Measurements from ENCODE around the gene AKAP13. TPM values are rescaled to one million over a fixed set of nuclear protein-coding genes. Genes with fewer than 3 reads are reported as not detected.
"Not testable (repeated sequence)": the region's sequence is repeated elsewhere in the genome, so short reads cannot be mapped to it uniquely, and the experiment has no call there.

The AKAP13 gene
- total RNA-seq, 1 experiment from 2014 or later: 54.5 TPM

- intact Hi-C loops (cut with micrococcal nuclease; ENCODE audit: unreplicated experiment); H3K27me3 ChIP-seq (replicated peaks; ENCODE audit: insufficient read depth, low read depth, low read length, poor library complexity); H3K36me3 ChIP-seq (ENCODE audit: insufficient read depth, low read length, poor library complexity, severe bottlenecking); H3K9me3 ChIP-seq (ENCODE audit: low read depth, low read length, poor library complexity, severe bottlenecking); H3K4me3 ChIP-seq (ENCODE audit: low read depth, low read length, poor library complexity, severe bottlenecking); POLR2A ChIA-PET (ENCODE audit: low non-redundant PET); H3K27ac ChIP-seq (ENCODE audit: low read depth, low read length, poor library complexity, severe bottlenecking); H3K4me1 ChIP-seq (ENCODE audit: insufficient read depth, low read length, poor library complexity, severe bottlenecking); DNase-seq (ENCODE audit: low spot score); CTCF ChIA-PET; BruUV-seq (replicated peaks): not testable (repeated sequence)
Observed at GRCh38 chr15:85347264-85348047, 32.9 kb upstream of the AKAP13 start.

- DNase-seq (ENCODE audit: low spot score); intact Hi-C loops (cut with micrococcal nuclease; ENCODE audit: unreplicated experiment); BruUV-seq (replicated peaks); H3K4me3 ChIP-seq (ENCODE audit: low read depth, low read length, poor library complexity, severe bottlenecking); H3K27me3 ChIP-seq (replicated peaks; ENCODE audit: insufficient read depth, low read depth, low read length, poor library complexity); H3K36me3 ChIP-seq (ENCODE audit: insufficient read depth, low read length, poor library complexity, severe bottlenecking); CTCF ChIA-PET; H3K4me1 ChIP-seq (ENCODE audit: insufficient read depth, low read length, poor library complexity, severe bottlenecking); POLR2A ChIA-PET (ENCODE audit: low non-redundant PET); H3K9me3 ChIP-seq (ENCODE audit: low read depth, low read length, poor library complexity, severe bottlenecking); H3K27ac ChIP-seq (ENCODE audit: low read depth, low read length, poor library complexity, severe bottlenecking): not testable (repeated sequence)
Observed at GRCh38 chr15:85348048-85348766, 32.2 kb upstream of the AKAP13 start.

DNA sequence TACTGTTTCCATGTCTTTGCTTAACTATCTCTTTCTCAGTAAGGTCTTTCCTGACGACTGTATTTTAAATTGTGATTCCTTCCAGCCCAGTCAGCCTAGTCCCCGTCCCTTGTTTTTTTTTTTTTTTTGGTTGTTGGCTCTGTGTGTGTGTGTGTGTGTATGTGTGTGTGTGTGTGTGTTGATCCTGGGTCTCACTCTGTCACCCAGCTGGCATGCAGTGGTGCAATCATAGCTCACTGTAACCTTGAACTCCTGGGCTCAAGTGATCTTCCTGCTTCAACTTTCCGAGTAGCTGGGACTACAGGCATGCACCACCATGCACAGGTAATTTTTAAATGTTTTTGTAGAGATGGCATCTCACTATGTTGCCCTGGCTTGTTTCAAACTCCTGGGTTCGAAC lies 31.3 kb upstream of the AKAP13 start:
- H3K9me3 ChIP-seq (ENCODE audit: low read depth, low read length, poor library complexity, severe bottlenecking); H3K4me3 ChIP-seq (ENCODE audit: low read depth, low read length, poor library complexity, severe bottlenecking); CTCF ChIA-PET; POLR2A ChIA-PET (ENCODE audit: low non-redundant PET); H3K4me1 ChIP-seq (ENCODE audit: insufficient read depth, low read length, poor library complexity, severe bottlenecking); H3K27me3 ChIP-seq (replicated peaks; ENCODE audit: insufficient read depth, low read depth, low read length, poor library complexity); H3K27ac ChIP-seq (ENCODE audit: low read depth, low read length, poor library complexity, severe bottlenecking); H3K36me3 ChIP-seq (ENCODE audit: insufficient read depth, low read length, poor library complexity, severe bottlenecking); DNase-seq (ENCODE audit: low spot score); intact Hi-C loops (cut with micrococcal nuclease; ENCODE audit: unreplicated experiment); BruUV-seq (replicated peaks): not testable (repeated sequence)

GRCh38 chr15:85350395-85350794 lies 30.0 kb upstream of the AKAP13 start:
- no peaks in the 10 kb centered on the region for H3K36me3 ChIP-seq (ENCODE audit: insufficient read depth, low read length, poor library complexity, severe bottlenecking)
- CTCF ChIA-PET: no interaction called here

GRCh38 chr15:85351501-85351900 lies 28.9 kb upstream of the AKAP13 start:
- POLR2A ChIA-PET (ENCODE audit: low non-redundant PET): interaction anchor here (0.7 kb wide), 1 partner anchor 325 kb away, joined by 3 read pairs; no protein-coding TSS in a partner anchor
- BruUV-seq (replicated peaks); CTCF ChIA-PET: not testable (repeated sequence)

More at GRCh38 chr15:85350395-85350794, 30.0 kb upstream of the AKAP13 start:
- peak; percentile 31 for DNase-seq (ENCODE audit: low spot score)
- intact Hi-C loops (cut with micrococcal nuclease; ENCODE audit: unreplicated experiment): no loop called here
- Histone ChIP-seq H3K27me3 (replicated peaks; ENCODE audit: insufficient read depth, low read depth, low read length, poor library complexity) (no peaks in the 10 kb centered on the region), H3K4me3 (ENCODE audit: low read depth, low read length, poor library complexity, severe bottlenecking) (no peak overlapping the region), H3K4me1 (ENCODE audit: insufficient read depth, low read length, poor library complexity, severe bottlenecking) (peaks cover 6% of the 10 kb centered on the region), H3K27ac (ENCODE audit: low read depth, low read length, poor library complexity, severe bottlenecking) (no peak overlapping the region), H3K9me3 (ENCODE audit: low read depth, low read length, poor library complexity, severe bottlenecking) (no peaks in the 10 kb centered on the region)
- POLR2A ChIA-PET (ENCODE audit: low non-redundant PET): no interaction called here
- BruUV-seq (replicated peaks): no TSS peak
- TF ChIP-seq CTCF (conservative IDR thresholded peaks at IDR 0.05; ENCODE audit: low read depth, low read length): no peak
- no peak for TF ChIP-seq EZH2 (IDR thresholded peaks at IDR 0.05; ENCODE audit: borderline replicate concordance, low read depth, low read length, poor library complexity, severe bottlenecking)

More at GRCh38 chr15:85351501-85351900, 28.9 kb upstream of the AKAP13 start:
- H3K4me3 ChIP-seq (ENCODE audit: low read depth, low read length, poor library complexity, severe bottlenecking); H3K27ac ChIP-seq (ENCODE audit: low read depth, low read length, poor library complexity, severe bottlenecking); intact Hi-C loops (cut with micrococcal nuclease; ENCODE audit: unreplicated experiment); H3K4me1 ChIP-seq (ENCODE audit: insufficient read depth, low read length, poor library complexity, severe bottlenecking); DNase-seq (ENCODE audit: low spot score); H3K9me3 ChIP-seq (ENCODE audit: low read depth, low read length, poor library complexity, severe bottlenecking); H3K36me3 ChIP-seq (ENCODE audit: insufficient read depth, low read length, poor library complexity, severe bottlenecking); H3K27me3 ChIP-seq (replicated peaks; ENCODE audit: insufficient read depth, low read depth, low read length, poor library complexity): not testable (repeated sequence)

All from A673 (cell line).